HEK293 (cell line): ENCODE measurements around the gene CST6.

Experiments used
- CTCF ChIA-PET: fragments of 350-600 bp; formaldehyde crosslinking; extraction: SDS; loops from one replicate; lab custom pipeline; 2021; ENCODE audit warnings: antibody characterized with exemption; lab: Yijun Ruan, JAX
- POLR2A ChIA-PET: fragments of 300-600 bp; formaldehyde crosslinking; extraction: SDS; loops from one replicate; lab custom pipeline; 2020; ENCODE audit warnings: antibody characterized with exemption, inconsistent platforms; lab: Yijun Ruan, JAX
- H3K27ac ChIP-seq: fragments of 200-500 bp; sonication (Bioruptor generic); 2 replicates; pipeline ENCODE4 v1.5.1; 2014; ENCODE audit warnings: low read depth, low read length, control low read depth, inconsistent platforms; ENCODE audit errors: extremely low read depth
- H3K36me3 ChIP-seq, 2 experiments: fragments of 200-500 bp in 1 of 2; sonication (Bioruptor generic) in 1 of 2; 1 replicate in 1 of 2; 2 replicates in 1 of 2; pipeline ENCODE4 v1.5.1; 2014 to 2017; ENCODE audit warnings: inconsistent platforms in 2 of 2, low read length in 2 of 2; ENCODE audit not compliant: control insufficient read depth in 2 of 2, insufficient read depth in 1 of 2
- H3K4me1 ChIP-seq: fragments of 200-500 bp; sonication (Bioruptor generic); 2 replicates; pipeline ENCODE4 v1.5.1; 2014; ENCODE audit warnings: mild to moderate bottlenecking, low read length, inconsistent platforms; ENCODE audit not compliant: control insufficient read depth, insufficient read depth
- H3K4me3 ChIP-seq: 2 replicates; pipeline ENCODE4 v1.5.1; 2011; ENCODE audit warnings: low read depth, mild to moderate bottlenecking, control low read depth, low read length, moderate library complexity
- H3K9me3 ChIP-seq: fragments of 200-500 bp; sonication (Bioruptor generic); 2 replicates; pipeline ENCODE4 v1.5.1; 2014; ENCODE audit warnings: low read depth, low read length, inconsistent platforms; ENCODE audit not compliant: control insufficient read depth, insufficient read depth
- ATF2 ChIP-seq: fragments of 450-650 bp; formaldehyde crosslinking; IDR thresholded peaks from 2 replicates; pipeline ENCODE4 v1.5.1; 2016; ENCODE audit warnings: missing biosample characterization, missing genetic modification characterization, low read depth
- EGR2 ChIP-seq: fragments of 450-650 bp; formaldehyde crosslinking; IDR thresholded peaks from 2 replicates; pipeline ENCODE4 v1.5.1; 2016; ENCODE audit warnings: low read depth, missing biosample characterization, missing genetic modification characterization
- HOXA7 ChIP-seq: sonication (generic); formaldehyde crosslinking; IDR thresholded peaks from 2 replicates; pipeline ENCODE4 v1.8.1; 2022; ENCODE audit warnings: missing genetic modification reagents, borderline replicate concordance
- KLF16 ChIP-seq: fragments of 450-650 bp; formaldehyde crosslinking; IDR thresholded peaks from 2 replicates; pipeline ENCODE4 v1.5.1; 2017; ENCODE audit warnings: missing biosample characterization, missing genetic modification characterization
- OVOL3 ChIP-seq: fragments of 450-650 bp; formaldehyde crosslinking; IDR thresholded peaks from 2 replicates; pipeline ENCODE4 v1.5.1; 2016; ENCODE audit warnings: missing biosample characterization, missing genetic modification characterization
- PRDM4 ChIP-seq: fragments of 450-650 bp; formaldehyde crosslinking; IDR thresholded peaks from 2 replicates; pipeline ENCODE4 v1.5.1; 2017; ENCODE audit warnings: missing biosample characterization, missing genetic modification characterization
- SALL2 ChIP-seq: fragments of 450-650 bp; formaldehyde crosslinking; IDR thresholded peaks from 2 replicates; pipeline ENCODE4 v1.5.0; 2017; ENCODE audit warnings: missing biosample characterization, mild to moderate bottlenecking, missing genetic modification characterization, borderline replicate concordance
- ZBTB44 ChIP-seq: fragments of 450-650 bp; IDR thresholded peaks from 2 replicates; pipeline ENCODE4 v1.5.1; 2018; ENCODE audit warnings: missing biosample characterization, mild to moderate bottlenecking, missing genetic modification characterization
- ZFHX2 ChIP-seq: fragments of 450-650 bp; formaldehyde crosslinking; conservative IDR thresholded peaks from 2 replicates; pipeline ENCODE4 v1.5.1; 2016; ENCODE audit warnings: missing biosample characterization, missing genetic modification characterization
- ZNF140 ChIP-seq: fragments of 450-650 bp; formaldehyde crosslinking; IDR thresholded peaks from 2 replicates; pipeline ENCODE4 v1.5.1; 2016; ENCODE audit warnings: missing biosample characterization, missing genetic modification characterization
- ZNF24 ChIP-seq: fragments of 450-650 bp; formaldehyde crosslinking; IDR thresholded peaks from 2 replicates; pipeline ENCODE4 v1.5.1; 2016; ENCODE audit warnings: missing biosample characterization, missing genetic modification characterization
- ZNF366 ChIP-seq: fragments of 450-650 bp; formaldehyde crosslinking; conservative IDR thresholded peaks from 2 replicates; pipeline ENCODE4 v1.5.1; 2016; ENCODE audit warnings: missing biosample characterization, missing genetic modification characterization
- ZNF416 ChIP-seq: fragments of 450-650 bp; formaldehyde crosslinking; IDR thresholded peaks from 2 replicates; pipeline ENCODE4 v1.5.1; 2016; ENCODE audit warnings: missing biosample characterization, missing genetic modification characterization
- ZNF473 ChIP-seq: fragments of 450-650 bp; formaldehyde crosslinking; IDR thresholded peaks from 2 replicates; pipeline ENCODE4 v1.5.1; 2017; ENCODE audit warnings: missing biosample characterization, missing genetic modification characterization
- ZNF501 ChIP-seq: fragments of 450-650 bp; formaldehyde crosslinking; IDR thresholded peaks from 2 replicates; pipeline ENCODE4 v1.5.1; 2016; ENCODE audit warnings: missing biosample characterization, missing genetic modification characterization
- ZNF571 ChIP-seq: fragments of 450-650 bp; formaldehyde crosslinking; IDR thresholded peaks from 2 replicates; pipeline ENCODE4 v1.5.0; 2017; ENCODE audit warnings: missing biosample characterization, missing genetic modification characterization
- ZNF626 ChIP-seq: fragments of 450-650 bp; sonication (Bioruptor Pico); formaldehyde crosslinking; IDR thresholded peaks from 2 replicates; pipeline ENCODE4 v1.5.1; 2018; ENCODE audit warnings: missing biosample characterization, missing genetic modification characterization, inconsistent platforms
- ZNF776 ChIP-seq: fragments of 450-650 bp; formaldehyde crosslinking; IDR thresholded peaks from 2 replicates; pipeline ENCODE4 v1.5.0; 2017; ENCODE audit warnings: missing biosample characterization, missing genetic modification characterization, borderline replicate concordance

Gene CST6

GRCh38 chr11:66052664-66052982 is 40.8 kb downstream of the CST6 start:
- Histone ChIP-seq H3K27ac (peak overlapping the region; percentile 71), H3K36me3 (peaks cover 23 to 48% of the 10 kb centered on the region in 2 experiments), H3K9me3 (no peaks in the 10 kb centered on the region), H3K4me3 (peak overlapping the region; percentile 90), H3K4me1 (peaks cover 8% of the 10 kb centered on the region)
- CTCF ChIA-PET, result interaction anchor here (0.5 to 4.7 kb wide), 10 partner anchors 8 to 512 kb away, joined by 3 to 36 read pairs (median 4); partner anchors contain the start of gene CATSPER1
- TF ChIP-seq ZNF501 (tag by site-specific recombination), result 0 out of 2 replicates have a peak, but pooled peaks have one; percentile 6
- no peak for TF ChIP-seq ATF2 (tag by site-specific recombination)
- POLR2A ChIA-PET, result interaction anchor here (0.5 to 2.1 kb wide), 12 partner anchors 8 to 414 kb away, joined by 3 to 6 read pairs (median 4); partner anchors contain the start of gene PELI3

GRCh38 chr11:66055021-66055420 is 43.2 kb downstream of the CST6 start:
- Histone ChIP-seq H3K4me1 (peaks cover 8% of the 10 kb centered on the region), H3K4me3 (no peak overlapping the region), H3K36me3 (peaks cover 35 to 71% of the 10 kb centered on the region in 2 experiments), H3K27ac (no peak overlapping the region), H3K9me3 (no peaks in the 10 kb centered on the region)
- ChIA-PET CTCF (interaction anchor here (0.5 to 2.3 kb wide), 3 partner anchors 10 to 70 kb away, joined by 3 to 20 read pairs (median 15); no protein-coding TSS in a partner anchor), POLR2A (interaction anchor here (1.1 kb wide), 1 partner anchor 9 kb away, joined by 4 read pairs; no protein-coding TSS in a partner anchor)
- no peak for TF ChIP-seq SALL2 (tag by site-specific recombination)
- no peak for TF ChIP-seq ZNF24 (tag by site-specific recombination)
- TF ChIP-seq ZFHX2 (tag by site-specific recombination), result peak; percentile 53; the same call in 1 of the 2 replicates
- no peak for TF ChIP-seq PRDM4

- ChIA-PET CTCF (interaction anchor here (1.2 to 2.3 kb wide), 3 partner anchors 9 to 12 kb away, joined by 4 to 20 read pairs (median 15); no protein-coding TSS in a partner anchor), POLR2A (interaction anchor here (0.6 to 0.9 kb wide), 3 partner anchors 14 to 435 kb away, joined by 3 to 7 read pairs (median 3); no protein-coding TSS in a partner anchor)
- no peak overlapping the region for H3K27ac ChIP-seq
- H3K36me3 ChIP-seq, result peaks cover 42 to 86% of the 10 kb centered on the region in 2 experiments
- H3K4me1 ChIP-seq, result no peaks in the 10 kb centered on the region; the same call in 1 of the 2 replicates
- H3K4me3 ChIP-seq, result no peak overlapping the region
- no peaks in the 10 kb centered on the region for H3K9me3 ChIP-seq
- TF ChIP-seq ZNF571 (no peak), EGR2 (tag by site-specific recombination) (peak; percentile 33; the same call in 1 of the 2 replicates), ZNF140 (no peak), ZNF473 (no peak)
- TF ChIP-seq, all 188 proteins: peak for 1
These were observed 44.7 kb downstream of the CST6 start for GRCh38 chr11:66056501-66056900.

GRCh38 chr11:66059966-66060680 is 48.3 kb downstream of the CST6 start:
- TF ChIP-seq ZNF416 (tag by site-specific recombination) (no peak), ZNF776 (tag by site-specific recombination) (no peak), ZBTB44 (tag by site-specific recombination) (no peak), ZNF366 (tag by site-specific recombination) (no peak), HOXA7 (no peak), KLF16 (no peak), OVOL3 (tag by site-specific recombination) (no peak), ZNF626 (no peak)
- Histone ChIP-seq H3K27ac (no peak overlapping the region), H3K4me1 (no peaks in the 10 kb centered on the region), H3K9me3 (no peaks in the 10 kb centered on the region), H3K4me3 (no peak overlapping the region), H3K36me3 (peaks cover 50 to 98% of the 10 kb centered on the region in 2 experiments)
- POLR2A ChIA-PET, result interaction anchor here (0.6 to 1.9 kb wide), 5 partner anchors 8 to 59 kb away, joined by 3 to 10 read pairs (median 4); partner anchors contain the start of gene SF3B2
- CTCF ChIA-PET, result interaction anchor here (0.5 to 2.6 kb wide), 4 partner anchors 8 to 222 kb away, joined by 3 to 21 read pairs (median 4); no protein-coding TSS in a partner anchor
